ENCODE results near the gene ZDHHC22. TPM values are rescaled to one million over a fixed set of nuclear protein-coding genes. Genes with fewer than 3 reads are reported as not detected.

ZDHHC22 gene
- total RNA-seq, 1 experiment from 2014 or later = 11.3 TPM

- H2BK12ac ChIP-seq (ENCODE audit: insufficient read length, low read depth, low read length) = no peak overlapping the region
- no peak for TF ChIP-seq CTCF (conservative IDR thresholded peaks at IDR 0.05)
- no peaks in the 10 kb centered on the region for H3K79me1 ChIP-seq (ENCODE audit: insufficient read depth, low read depth, low read length, poor library complexity, severe bottlenecking)
- H3K9me3 Mint-ChIP-seq = peaks cover 0 to 3% of the 10 kb centered on the region in 2 experiments; a peak in 1 of 5 replicates
- H4K5ac ChIP-seq (ENCODE audit: insufficient read length, low read depth, low read length) = no peak overlapping the region
- no peak overlapping the region for H2AK5ac ChIP-seq (ENCODE audit: insufficient read length, low read length)
- DNase-seq = no peak
- H3K27me3 Mint-ChIP-seq (ENCODE audit: low read depth) = no peaks in the 10 kb centered on the region
- H2BK5ac ChIP-seq (ENCODE audit: insufficient read length, low read length) = no peak overlapping the region
- no peak overlapping the region for H3K9ac ChIP-seq (ENCODE audit: extremely low read depth, insufficient read length, low read length)
- H3K4me1 Mint-ChIP-seq = peaks cover 22 to 26% of the 10 kb centered on the region in 2 experiments
- no peak overlapping the region for H2BK120ac ChIP-seq (ENCODE audit: low read depth, low read length, poor library complexity, severe bottlenecking)
- no peak overlapping the region for H2BK15ac ChIP-seq (ENCODE audit: low read depth, low read length)
- no peak overlapping the region for H3K4me2 ChIP-seq (ENCODE audit: insufficient read depth, insufficient read length, low read length)
- no peak overlapping the region for H2BK20ac ChIP-seq (ENCODE audit: low read depth, low read length, poor library complexity, severe bottlenecking)
- no CpG with 5 or more reads among the region's 3 CpGs for WGBS (ENCODE audit: extremely low coverage, insufficient read length, low lambda C conversion rate)
- H2AFZ ChIP-seq (ENCODE audit: low read length) = no peak overlapping the region
- no peak overlapping the region for H4K8ac ChIP-seq (replicated peaks; ENCODE audit: insufficient read length, low read depth, low read length)
- no peak overlapping the region for H3K18ac ChIP-seq (ENCODE audit: insufficient read length, low read depth, low read length)
- H3K56ac ChIP-seq (ENCODE audit: insufficient read length, low read depth, low read length) = no peak overlapping the region
- H3K9me3 ChIP-seq (ENCODE audit: control insufficient read depth, low read depth, low read length) = no peaks in the 10 kb centered on the region
- no peaks in the 10 kb centered on the region for H4K20me1 ChIP-seq (ENCODE audit: control insufficient read depth, insufficient read depth, insufficient read length)
- H4K91ac ChIP-seq (ENCODE audit: insufficient read length, low read depth, low read length) = no peak overlapping the region
- no peaks in the 10 kb centered on the region for H3K79me2 ChIP-seq (ENCODE audit: insufficient read depth, low read length)
- H3K27ac Mint-ChIP-seq = no peak overlapping the region
- peaks cover 0 to 5% (median 0%) of the 10 kb centered on the region in 3 experiments; a peak in 2 of 7 replicates for H3K36me3 Mint-ChIP-seq (ENCODE audit: insufficient read depth in 1 of 3, low read depth in 3 of 3)
- no peak overlapping the region for H3K4ac ChIP-seq (ENCODE audit: low read depth, low read length)
- H3K14ac ChIP-seq (ENCODE audit: insufficient read depth, low read length) = no peak overlapping the region
- H3K4me1 ChIP-seq (ENCODE audit: insufficient read depth, low read length) = peaks cover 3% of the 10 kb centered on the region; the same call in 1 of the 2 replicates
- no peak overlapping the region for H3T11ph ChIP-seq (ENCODE audit: low read length)
- no peaks in the 10 kb centered on the region for H3K23me2 ChIP-seq (ENCODE audit: insufficient read length, low read depth, low read length, poor library complexity, severe bottlenecking)
- no peak overlapping the region for H3K23ac ChIP-seq (ENCODE audit: insufficient read length, low read depth, low read length)
- no peak overlapping the region for H3K27ac ChIP-seq (ENCODE audit: insufficient read length, low read depth, low read length)
- H3K4me3 Mint-ChIP-seq = no peak overlapping the region
- no peaks in the 10 kb centered on the region for H3K27me3 ChIP-seq (ENCODE audit: insufficient read depth, low read length)
These were observed 59.2 kb downstream of the ZDHHC22 start for GRCh38 chr14:77082356-77082755.

Other genes with a start within 250 kb of the ZDHHC22 start
- gene IRF2BPL, start 113.1 kb downstream of the ZDHHC22 start, total RNA-seq (2021) = 59.0 and 60.1 TPM in 2 replicates
- 22.2 and 23.4 TPM in 2 replicates for gene CIPC, start 43.5 kb downstream of the ZDHHC22 start, total RNA-seq (2021)
- gene TMEM63C, start 40.0 kb upstream of the ZDHHC22 start, total RNA-seq (2021) = 1.7 and 2.2 TPM in 2 replicates
- gene NGB, start 129.4 kb upstream of the ZDHHC22 start, total RNA-seq (2021) = 0.11 and 0.26 TPM in 2 replicates
- gene POMT2, start 179.1 kb upstream of the ZDHHC22 start, total RNA-seq (2021) = 19.9 and 25.2 TPM in 2 replicates
- 38.6 and 42.3 TPM in 2 replicates for gene GSTZ1, start 179.2 kb upstream of the ZDHHC22 start, total RNA-seq (2021)
- gene TMED8, start 235.3 kb upstream of the ZDHHC22 start, total RNA-seq (2021) = 9.1 and 9.5 TPM in 2 replicates
- gene SAMD15, start 235.6 kb upstream of the ZDHHC22 start, total RNA-seq (2021) = 1.1 and 2.7 TPM in 2 replicates

Data from H9 (cell line).